C4-2B (cell line): ENCODE results near the gene ZNF619.

Source experiments
- CTCF ChIP-seq: fragments of 450-650 bp; conservative IDR thresholded peaks from 2 replicates; pipeline ENCODE4 v1.5.1; 2017; ENCODE audit warnings: mild to moderate bottlenecking
- ZFX ChIP-seq: fragments of 450-650 bp; IDR thresholded peaks from 2 replicates; pipeline ENCODE4 v1.6.1; 2017

DNA sequence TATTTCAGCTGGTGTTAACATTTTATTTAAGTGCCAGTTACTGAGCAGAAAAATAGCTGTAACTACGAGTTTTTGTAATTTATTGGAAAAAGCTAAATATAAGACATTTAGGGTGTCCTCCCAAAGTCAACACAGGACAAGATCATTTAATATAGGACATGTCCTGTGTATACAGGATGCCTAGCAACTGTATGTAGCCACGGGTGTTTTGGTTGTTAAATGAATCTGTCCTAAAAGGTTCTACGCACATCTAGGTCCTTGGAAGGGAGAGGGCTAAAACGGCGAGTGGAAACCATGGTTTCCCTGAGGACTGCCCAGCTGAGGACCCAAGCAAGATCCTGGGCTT lies 47.3 kb downstream of the ZNF619 start:
- TF ChIP-seq CTCF (no peak), ZFX (no peak)
